Measurements from ENCODE around the gene DNASE1L2.

DNA sequence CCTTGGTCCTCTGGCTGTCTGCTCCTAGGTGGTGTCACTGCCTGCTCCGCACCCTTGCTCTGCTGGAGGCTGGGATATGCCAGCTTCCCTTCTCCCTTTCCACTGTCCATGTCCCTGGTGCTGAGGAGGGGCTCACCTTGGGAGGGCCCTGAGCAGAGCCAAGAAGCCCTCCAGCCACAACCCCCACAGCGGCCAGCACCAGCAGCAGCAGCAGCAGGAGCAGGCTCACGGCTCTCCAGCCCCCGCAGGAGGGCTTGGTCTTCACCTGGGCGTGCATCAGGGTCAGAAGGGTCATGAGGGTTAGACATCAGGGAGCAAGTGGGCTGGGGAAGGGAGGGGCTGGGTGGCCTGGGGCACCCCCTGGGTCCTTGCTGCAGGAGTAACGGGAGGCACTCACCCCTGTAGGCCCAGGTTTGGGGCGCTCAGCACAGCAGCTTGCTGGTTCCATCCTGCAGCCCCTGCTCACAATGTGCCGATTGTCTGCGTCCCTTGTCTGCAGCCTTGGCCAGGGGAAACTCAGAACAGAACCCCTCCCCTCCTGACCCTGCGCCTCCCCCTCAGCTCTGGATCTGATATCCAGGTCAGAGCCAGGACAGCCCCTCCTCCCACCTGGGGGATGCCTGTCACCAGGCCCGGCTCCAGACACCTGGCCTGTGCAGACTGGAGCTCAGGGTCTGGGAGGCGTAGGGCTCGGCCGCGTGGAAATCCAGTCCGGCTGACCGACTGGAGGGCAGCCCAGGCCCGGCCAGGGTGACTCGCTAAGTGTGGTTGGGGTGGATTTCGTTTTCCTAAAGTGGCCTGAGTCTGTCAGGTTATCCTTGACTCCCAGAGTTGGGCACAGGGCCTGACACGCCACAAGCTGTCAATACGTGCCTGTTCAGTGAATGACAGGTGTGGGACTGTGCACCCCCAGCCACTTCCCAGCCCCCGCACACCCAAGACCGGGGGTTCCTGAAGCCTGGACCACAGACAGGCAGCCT, 25.6 kb upstream of the DNASE1L2 start, which contains the start of gene BRICD5:
- no peak for TF ChIP-seq CTCF (IDR thresholded peaks at IDR 0.05; ENCODE audit: control extremely low read depth in 1 of 3, insufficient read depth in 1 of 3, low read depth in 1 of 3, low read length in 3 of 3)
- TF ChIP-seq RBBP5 (IDR thresholded peaks at IDR 0.05; ENCODE audit: borderline replicate concordance, low read depth, low read length) = no peak
- TF ChIP-seq RXRA (IDR thresholded peaks at IDR 0.05; ENCODE audit: insufficient read depth, low read depth, low read length) = no peak
- TF ChIP-seq POLR2A (IDR thresholded peaks at IDR 0.05; ENCODE audit: control extremely low read depth in 1 of 2, low read depth in 2 of 2, low read length in 2 of 2) = peak in 1 of 2 experiments; percentile 30; a peak in 1 of 3 replicates

Data from H1 (cell line).